Liver (tissue), 10 donors: ENCODE measurements around the gene SURF1. TPM values are rescaled to one million over a fixed set of nuclear protein-coding genes. Genes with fewer than 3 reads are reported as not detected.

ENCODE experiments used
- DNase-seq: peaks from one replicate; pipeline ENCODE4 v3.0.0-alpha.2; 2017; ENCODE audit warnings: low spot score
- H3K27ac ChIP-seq, 2 donors: one replicate each; pipeline ENCODE4 v1.7.0; 2013; ENCODE audit warnings: inconsistent platforms in 2 of 2, low read length in 2 of 2, control low read depth in 1 of 2, low read depth in 1 of 2, mild to moderate bottlenecking in 1 of 2
- H3K27me3 ChIP-seq, 4 donors: one replicate each; pipeline versions ENCODE4 v1.6.1 to v1.7.0; 2013; ENCODE audit warnings: low read length in 3 of 4, inconsistent platforms in 1 of 4, mild to moderate bottlenecking in 1 of 4, moderate library complexity in 1 of 4; ENCODE audit not compliant: control insufficient read depth in 4 of 4, insufficient read depth in 4 of 4
- H3K36me3 ChIP-seq, 4 donors: one replicate each; pipeline versions ENCODE4 v1.6.1 to v1.7.0; 2013; ENCODE audit warnings: low read length in 3 of 4, mild to moderate bottlenecking in 3 of 4, low read depth in 1 of 4, moderate library complexity in 1 of 4; ENCODE audit not compliant: control insufficient read depth in 4 of 4, insufficient read depth in 3 of 4
- H3K4me1 ChIP-seq, 4 donors: one replicate each; pipeline versions ENCODE4 v1.6.1 to v1.7.0; 2013; ENCODE audit warnings: low read length in 3 of 4, mild to moderate bottlenecking in 3 of 4, moderate library complexity in 1 of 4; ENCODE audit not compliant: control insufficient read depth in 4 of 4, insufficient read depth in 4 of 4
- H3K4me3 ChIP-seq, 3 donors: one replicate each; pipeline versions ENCODE4 v1.6.1 to v1.7.0; 2013; ENCODE audit warnings: low read length in 3 of 3, control low read depth in 1 of 3, low read depth in 1 of 3, mild to moderate bottlenecking in 1 of 3
- H3K9ac ChIP-seq, 2 donors: one replicate each; pipeline ENCODE4 v1.7.0; 2013; ENCODE audit warnings: low read length in 2 of 2, mild to moderate bottlenecking in 2 of 2, moderate library complexity in 2 of 2, control low read depth in 1 of 2, low read depth in 1 of 2
- H3K9me3 ChIP-seq, 4 donors: one replicate each; pipeline versions ENCODE4 v1.6.1 to v1.7.0; 2013; ENCODE audit warnings: low read length in 3 of 4; ENCODE audit not compliant: control insufficient read depth in 4 of 4
- JUND ChIP-seq, 2 donors: IDR thresholded peaks; 2 replicates each; pipeline ENCODE4 v1.6.1; 2016; ENCODE audit warnings: antibody characterized with exemption in 2 of 2
- WGBS: extraction: QIAGEN DNeasy Blood & Tissue Kit; methylation state at CpG from one replicate; pipeline ENCODE4 v1.1.7; 2013; 5-methylcytosine and 5-hydroxymethylcytosine counted together
- polyA plus RNA-seq, 2 donors: library from polyadenylated mRNA; stranded (reverse) in 1 of 2; unstranded in 1 of 2; fragments of 200-250 nt in 1 of 2; fragments of >200 nt in 1 of 2; fragmentation: Nextera tagmentation in 1 of 2; extraction: Ambion mirVana in 1 of 2; gene quantifications; one replicate each; pipeline versions ENCODE4 v1.2.1 to v1.2.3, GENCODE V29; 2013 to 2015
- small RNA-seq: library from RNA; depleted of rRNA; stranded (forward); fragments of <200 nt; gene quantifications from one replicate; pipeline ENCODE3, GENCODE V24; 2014
- total RNA-seq, 2 donors: library from RNA; depleted of rRNA; stranded (reverse); fragments of >200 nt; gene quantifications; one replicate each; pipeline ENCODE4 v1.2.3, GENCODE V29; 2014
- donor health status: healthy.
- donor health status: healthy.
- donor health status: healthy.
- donor health status: healthy.
- donor health status: healthy.

The SURF1 gene
- total and polyA plus RNA-seq, 4 donors = 20.7 to 106 (median 50.5) TPM

GRCh38 chr9:133303266-133304157 is 52.8 kb downstream of the SURF1 start:
- H3K4me3 ChIP-seq = no peak overlapping the region
- WGBS = 82% methylated on average over 26 of the region's 26 CpGs
- H3K27me3 ChIP-seq = no peaks in the 10 kb centered on the region
- no peak overlapping the region for H3K9ac ChIP-seq
- no peak overlapping the region for H3K27ac ChIP-seq
- no peaks in the 10 kb centered on the region for H3K4me1 ChIP-seq
- no peak for TF ChIP-seq JUND (IDR thresholded peaks at IDR 0.05)
- no peaks in the 10 kb centered on the region for H3K9me3 ChIP-seq
- DNase-seq = no peak
- no peaks in the 10 kb centered on the region for H3K36me3 ChIP-seq

Small RNA genes within 50 kb of the gene (small RNA-seq; reads per million reads assigned to genes)
- gene RF00019 (not detected), gene SNORD24 (not detected), gene SNORD36A (not detected), gene SNORD36B (not detected), gene SNORD36C (not detected)

Other genes starting within 250 kb of the SURF1 start
- 10 to 100 TPM in 1 of 2 donors, 1 to 10 TPM in 1; 9.5 to 19.0 TPM for gene RALGDS, start 235.2 kb downstream of the SURF1 start, total RNA-seq
- 1 to 10 TPM; 1.3 to 5.0 TPM for gene RALGDS, start 235.2 kb downstream of the SURF1 start, polyA plus RNA-seq
- 10 to 100 TPM in 1 of 2 donors, 1 to 10 TPM in 1; 3.4 to 25.7 TPM for gene GBGT1, start 192.6 kb downstream of the SURF1 start, total RNA-seq
- gene GBGT1, start 192.6 kb downstream of the SURF1 start, polyA plus RNA-seq = 1 to 10 TPM in 1 of 2 donors, under 1 TPM in 1; 0.33 to 1.2 TPM
- not detected for gene OBP2B, start 147.2 kb downstream of the SURF1 start, total RNA-seq
- not detected for gene OBP2B, start 147.2 kb downstream of the SURF1 start, polyA plus RNA-seq
- gene ABO, start 81.3 kb downstream of the SURF1 start, total RNA-seq = under 1 TPM; 0.08 to 0.75 TPM
- under 1 TPM in 1 of 2 donors, not detected in 1; 0.10 TPM for gene ABO, start 81.3 kb downstream of the SURF1 start, polyA plus RNA-seq
- 1 to 10 TPM; 4.9 to 9.4 TPM for gene SURF6, start 20.3 kb downstream of the SURF1 start, total RNA-seq
- gene SURF6, start 20.3 kb downstream of the SURF1 start, polyA plus RNA-seq = 10 to 100 TPM in 1 of 2 donors, 1 to 10 TPM in 1; 4.1 to 12.9 TPM
- 10 to 100 TPM in 1 of 2 donors, 1 to 10 TPM in 1; 9.5 to 10.3 TPM for gene MED22, start 8.4 kb downstream of the SURF1 start, total RNA-seq
- 10 to 100 TPM in 1 of 2 donors, 1 to 10 TPM in 1; 3.1 to 10.3 TPM for gene MED22, start 8.4 kb downstream of the SURF1 start, polyA plus RNA-seq
- gene RPL7A, start 8.3 kb downstream of the SURF1 start, total RNA-seq = 100 to 1,000 TPM; 571 to 930 TPM
- 100 to 1,000 TPM; 215 to 837 TPM for gene RPL7A, start 8.3 kb downstream of the SURF1 start, polyA plus RNA-seq
- gene SURF2, start 63 bp upstream of the SURF1 start, total RNA-seq = 10 to 100 TPM in 1 of 2 donors, 1 to 10 TPM in 1; 6.0 to 13.5 TPM
- gene SURF2, start 63 bp upstream of the SURF1 start, polyA plus RNA-seq = 10 to 100 TPM; 13.9 to 15.8 TPM
- gene SURF4, start 19.6 kb upstream of the SURF1 start, total RNA-seq = 100 to 1,000 TPM; 196 to 386 TPM
- 100 to 1,000 TPM; 142 to 238 TPM for gene SURF4, start 19.6 kb upstream of the SURF1 start, polyA plus RNA-seq
- under 1 TPM; 0.25 to 0.37 TPM for gene STKLD1, start 19.9 kb upstream of the SURF1 start, total RNA-seq
- under 1 TPM; 0.28 to 0.85 TPM for gene STKLD1, start 19.9 kb upstream of the SURF1 start, polyA plus RNA-seq
- 1 to 10 TPM; 8.7 to 9.5 TPM for gene REXO4, start 61.5 kb upstream of the SURF1 start, total RNA-seq
- 10 to 100 TPM in 1 of 2 donors, 1 to 10 TPM in 1; 7.4 to 12.1 TPM for gene REXO4, start 61.5 kb upstream of the SURF1 start, polyA plus RNA-seq
- 10 to 100 TPM in 1 of 2 donors, 1 to 10 TPM in 1; 6.5 to 11.5 TPM for gene ADAMTS13, start 65.9 kb upstream of the SURF1 start, total RNA-seq
- gene ADAMTS13, start 65.9 kb upstream of the SURF1 start, polyA plus RNA-seq = 10 to 100 TPM in 1 of 2 donors, 1 to 10 TPM in 1; 9.2 to 13.3 TPM
- gene CACFD1, start 103.5 kb upstream of the SURF1 start, total RNA-seq = 10 to 100 TPM; 10.1 to 26.8 TPM
- gene CACFD1, start 103.5 kb upstream of the SURF1 start, polyA plus RNA-seq = 10 to 100 TPM; 26.0 to 34.5 TPM
- 1 to 10 TPM; 2.7 to 3.9 TPM for gene SLC2A6, start 122.6 kb upstream of the SURF1 start, total RNA-seq
- 1 to 10 TPM; 1.7 to 1.9 TPM for gene SLC2A6, start 122.6 kb upstream of the SURF1 start, polyA plus RNA-seq
- gene MYMK, start 168.5 kb upstream of the SURF1 start, total RNA-seq = not detected
- not detected for gene MYMK, start 168.5 kb upstream of the SURF1 start, polyA plus RNA-seq
- 10 to 100 TPM in 1 of 2 donors, 1 to 10 TPM in 1; 1.8 to 18.2 TPM for gene ADAMTSL2, start 178.2 kb upstream of the SURF1 start, total RNA-seq
- 10 to 100 TPM in 1 of 2 donors, 1 to 10 TPM in 1; 3.8 to 11.6 TPM for gene ADAMTSL2, start 178.2 kb upstream of the SURF1 start, polyA plus RNA-seq